DOHH2 (cell line): ENCODE measurements around the gene ZBTB1.

Experiments
- H3F3A ChIP-seq: fragments of 200-600 bp; sonication (generic), shearing (Covaris generic); 2 replicates; pipeline ENCODE4 v1.6.0; 2016; ENCODE audit warnings: antibody characterized with exemption, mild to moderate bottlenecking; ENCODE audit not compliant: control insufficient read depth, insufficient read depth
- H3K27ac ChIP-seq: fragments of 200-600 bp; sonication (generic); 2 replicates; pipeline ENCODE4 v1.5.1; 2014; ENCODE audit warnings: low read depth, mild to moderate bottlenecking, low read length, moderate library complexity
- H3K27me3 ChIP-seq: fragments of 200-600 bp; sonication (generic); 2 replicates; pipeline ENCODE4 v1.6.1; 2014; ENCODE audit warnings: mild to moderate bottlenecking, low read length, mixed read lengths; ENCODE audit not compliant: control insufficient read depth
- H3K36me3 ChIP-seq: fragments of 200-600 bp; sonication (generic); 2 replicates; pipeline ENCODE4 v1.6.1; 2014; ENCODE audit warnings: mild to moderate bottlenecking, low read length, moderate library complexity, mixed read lengths; ENCODE audit not compliant: control insufficient read depth
- H3K4me1 ChIP-seq: fragments of 200-600 bp; sonication (generic); 2 replicates; pipeline ENCODE4 v1.6.1; 2014; ENCODE audit warnings: mild to moderate bottlenecking, low read length, mixed read lengths; ENCODE audit not compliant: control insufficient read depth
- H3K4me2 ChIP-seq: fragments of 200-600 bp; sonication (generic); 2 replicates; pipeline ENCODE4 v1.6.0; 2014; ENCODE audit warnings: mild to moderate bottlenecking, low read length, moderate library complexity
- H3K4me3 ChIP-seq: fragments of 200-600 bp; sonication (generic); 2 replicates; pipeline ENCODE4 v1.5.1; 2014; ENCODE audit warnings: mild to moderate bottlenecking, low read length, mixed read lengths
- H3K79me2 ChIP-seq: fragments of 200-600 bp; sonication (generic); 2 replicates; pipeline ENCODE4 v1.6.1; 2014; ENCODE audit warnings: mild to moderate bottlenecking, low read length, mixed read lengths; ENCODE audit not compliant: control insufficient read depth
- H3K9me2 ChIP-seq: fragments of 200-600 bp; sonication (generic); replicated peaks from 2 replicates; pipeline ENCODE4 v1.6.1; 2014; ENCODE audit warnings: mild to moderate bottlenecking, low read length, mixed read lengths; ENCODE audit not compliant: control insufficient read depth
- H3K9me3 ChIP-seq: fragments of 200-600 bp; sonication (generic); 2 replicates; pipeline ENCODE4 v1.6.1; 2014; ENCODE audit warnings: antibody characterized with exemption, low read length, mixed read lengths; ENCODE audit not compliant: control insufficient read depth, insufficient read depth
- H4K20me1 ChIP-seq: fragments of 200-600 bp; sonication (generic); 2 replicates; pipeline ENCODE4 v1.6.0; 2014; ENCODE audit warnings: low read depth, mild to moderate bottlenecking, antibody characterized with exemption, low read length, moderate library complexity; ENCODE audit not compliant: control insufficient read depth, insufficient read depth
- CTCF ChIP-seq: fragments of 200-600 bp; sonication (generic); IDR thresholded peaks from one replicate; pipeline ENCODE4 v1.5.1; 2014; ENCODE audit warnings: antibody characterized with exemption, mild to moderate bottlenecking, low read depth, low read length; ENCODE audit not compliant: poor library complexity, severe bottlenecking
- EZH2phosphoT487 ChIP-seq: fragments of 200-600 bp; sonication (generic); IDR thresholded peaks from 2 replicates; pipeline ENCODE4 v1.6.1; 2017; ENCODE audit warnings: borderline replicate concordance, mild to moderate bottlenecking, antibody characterized with exemption, low read length, moderate library complexity, mixed read lengths

The ZBTB1 gene

GRCh38 chr14:64522591-64523355 lies 18.2 kb downstream of the ZBTB1 start:
- Histone ChIP-seq H3K27me3 (no peaks in the 10 kb centered on the region), H3K4me3 (no peak overlapping the region), H3K79me2 (peaks cover 45% of the 10 kb centered on the region), H3F3A (peaks cover 10% of the 10 kb centered on the region; the same call in 1 of the 2 replicates), H3K9me3 (no peaks in the 10 kb centered on the region), H3K27ac (no peak overlapping the region), H3K4me2 (no peak overlapping the region), H3K4me1 (no peaks in the 10 kb centered on the region), H4K20me1 (no peaks in the 10 kb centered on the region; the same call in 1 of the 2 replicates), H3K36me3 (peaks cover 37% of the 10 kb centered on the region), H3K9me2 (no peaks in the 10 kb centered on the region)
- TF ChIP-seq CTCF (no peak), EZH2phosphoT487 (no peak)

GRCh38 chr14:64525354-64525753 lies 20.8 kb downstream of the ZBTB1 start:
- TF ChIP-seq CTCF = no peak
- no peak for TF ChIP-seq EZH2phosphoT487
- Histone ChIP-seq H3F3A (peaks cover 21% of the 10 kb centered on the region), H3K4me3 (no peak overlapping the region), H3K79me2 (peaks cover 21% of the 10 kb centered on the region), H3K4me2 (no peak overlapping the region), H3K9me2 (no peaks in the 10 kb centered on the region), H3K4me1 (no peaks in the 10 kb centered on the region), H3K27ac (no peak overlapping the region), H3K27me3 (no peaks in the 10 kb centered on the region), H3K36me3 (peaks cover 33% of the 10 kb centered on the region), H3K9me3 (no peaks in the 10 kb centered on the region), H4K20me1 (no peaks in the 10 kb centered on the region)

- no peaks in the 10 kb centered on the region for H3K36me3 ChIP-seq
- TF ChIP-seq EZH2phosphoT487 (no peak), CTCF (no peak)
- no peak overlapping the region for H3K4me3 ChIP-seq
- peaks cover 15% of the 10 kb centered on the region for H3F3A ChIP-seq
- H3K9me3 ChIP-seq = no peaks in the 10 kb centered on the region
- no peaks in the 10 kb centered on the region for H3K4me1 ChIP-seq
- no peaks in the 10 kb centered on the region for H3K27me3 ChIP-seq
- H3K27ac ChIP-seq = no peak overlapping the region
- H3K9me2 ChIP-seq = no peaks in the 10 kb centered on the region
- no peaks in the 10 kb centered on the region for H4K20me1 ChIP-seq
- no peaks in the 10 kb centered on the region for H3K79me2 ChIP-seq
- no peak overlapping the region for H3K4me2 ChIP-seq
Observed at GRCh38 chr14:64531567-64531966, 27.0 kb downstream of the ZBTB1 start.
